NCI-H82 (cell line): ENCODE data around the gene KRT84.

Experiments used
- DNase-seq: peaks from one replicate; lab custom pipeline; 2025; lab: John Stamatoyannopoulos, UW

Gene KRT84

GRCh38 chr12:52383331-52383730 is 2.1 kb downstream of the KRT84 start:
- no peak for DNase-seq

- no peak for DNase-seq
Measured at GRCh38 chr12:52382854-52383253, 2.6 kb downstream of the KRT84 start.

- no peak for DNase-seq
Measured at GRCh38 chr12:52381206-52381605, 4.2 kb downstream of the KRT84 start.

GRCh38 chr12:52380271-52380694 is 5.2 kb downstream of the KRT84 start:
- DNase-seq = peak; percentile 34

- DNase-seq = no peak
Measured at GRCh38 chr12:52379536-52379935, 5.9 kb downstream of the KRT84 start.

- no peak for DNase-seq
Measured at GRCh38 chr12:52378091-52378490, 7.4 kb downstream of the KRT84 start.

- no peak for DNase-seq
Measured at GRCh38 chr12:52377266-52377665, 8.2 kb downstream of the KRT84 start.

- peak; percentile 85 for DNase-seq
Measured at GRCh38 chr12:52372216-52373154, 13.0 kb downstream of the KRT84 start.

- DNase-seq = no peak
Measured at GRCh38 chr12:52371716-52372115, 13.7 kb downstream of the KRT84 start.

- DNase-seq = no peak
Measured at GRCh38 chr12:52370926-52371608, 14.4 kb downstream of the KRT84 start.

GRCh38 chr12:52369809-52370208 is 15.6 kb downstream of the KRT84 start:
- no peak for DNase-seq

- DNase-seq = no peak
Measured at GRCh38 chr12:52369211-52369610, 16.2 kb downstream of the KRT84 start.

- DNase-seq = no peak
Measured at GRCh38 chr12:52368508-52368907, 16.9 kb downstream of the KRT84 start.

GRCh38 chr12:52367876-52368275 is 17.6 kb downstream of the KRT84 start:
- no peak for DNase-seq

GRCh38 chr12:52366738-52367485 is 18.5 kb downstream of the KRT84 start, which contains the start of gene KRT85:
Gene KRT85, minus strand, starts transcription at chr12:52367481. Its CDS starts 76 bp downstream, at chr12:52367405.
- DNase-seq = no peak

- DNase-seq = no peak
Measured at GRCh38 chr12:52364901-52365489, 20.5 kb downstream of the KRT84 start.

GRCh38 chr12:52364061-52364460 is 21.4 kb downstream of the KRT84 start:
- DNase-seq = no peak

GRCh38 chr12:52363111-52363679 is 22.3 kb downstream of the KRT84 start:
- DNase-seq = no peak

- no peak for DNase-seq
Measured at GRCh38 chr12:52362118-52362726, 23.2 kb downstream of the KRT84 start.

GRCh38 chr12:52361553-52361952 is 23.9 kb downstream of the KRT84 start:
- DNase-seq = no peak

GRCh38 chr12:52360663-52361271 is 24.7 kb downstream of the KRT84 start:
- DNase-seq = no peak
